AG09309 (cell line): ENCODE results near the gene BMP7.

Experiments used
- DNase-seq: peaks from one replicate; pipeline ENCODE4 v3.0.0-alpha.2; 2010; ENCODE audit warnings: low read depth
- H3K4me3 ChIP-seq: 2 replicates; pipeline ENCODE4 v1.5.1; 2011; ENCODE audit warnings: mild to moderate bottlenecking, low read depth, low read length, moderate library complexity; ENCODE audit not compliant: control insufficient read depth
- TF ChIP-seq, protein P1 (sequence below): IDR thresholded peaks from 2 replicates; pipeline ENCODE4 v1.5.1; 2011; ENCODE audit warnings: mild to moderate bottlenecking, low read depth, low read length, inconsistent platforms; ENCODE audit not compliant: insufficient read depth, control insufficient read depth; ENCODE audit errors: missing control alignments

Gene BMP7

DNA sequence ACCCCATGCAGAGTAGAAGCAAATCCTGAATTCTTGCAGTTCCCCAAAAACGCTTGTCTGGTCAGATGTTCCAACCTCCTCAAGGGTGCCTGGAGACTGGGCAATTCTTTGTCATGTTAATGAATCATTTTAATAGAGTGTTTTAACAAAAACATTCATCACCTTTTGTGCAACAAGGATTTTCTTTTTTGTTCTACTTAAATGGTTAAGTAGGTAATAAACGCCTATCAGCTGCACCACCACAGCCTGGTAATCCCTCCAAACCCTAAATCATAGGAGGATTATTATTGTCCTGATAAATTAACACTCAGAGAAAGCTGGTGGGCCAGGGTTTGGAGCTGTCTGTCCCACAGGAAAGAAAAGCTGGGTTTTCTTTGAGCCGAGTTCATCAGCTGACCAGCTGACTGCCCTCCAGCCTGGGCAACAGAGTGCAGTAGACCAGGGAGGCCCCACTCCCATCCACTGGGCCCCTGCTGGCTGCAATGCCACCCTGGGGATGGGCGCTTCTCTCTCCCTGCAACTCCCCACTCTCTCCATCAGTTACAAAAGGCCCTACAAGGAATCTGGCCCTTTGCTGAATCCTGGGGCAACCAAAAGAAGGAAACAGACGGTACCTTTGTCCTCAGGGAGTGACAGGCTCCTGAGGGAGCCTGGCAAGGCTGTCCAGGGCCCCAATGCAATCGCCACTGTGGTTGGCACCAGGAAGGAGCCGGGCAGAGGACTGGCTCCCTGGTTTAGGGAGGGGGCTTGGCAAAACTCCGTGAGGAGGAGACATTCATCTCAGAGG lies 23.1 kb upstream of the BMP7 start:
- DNase-seq = no peak
- TF ChIP-seq, protein P1, sequence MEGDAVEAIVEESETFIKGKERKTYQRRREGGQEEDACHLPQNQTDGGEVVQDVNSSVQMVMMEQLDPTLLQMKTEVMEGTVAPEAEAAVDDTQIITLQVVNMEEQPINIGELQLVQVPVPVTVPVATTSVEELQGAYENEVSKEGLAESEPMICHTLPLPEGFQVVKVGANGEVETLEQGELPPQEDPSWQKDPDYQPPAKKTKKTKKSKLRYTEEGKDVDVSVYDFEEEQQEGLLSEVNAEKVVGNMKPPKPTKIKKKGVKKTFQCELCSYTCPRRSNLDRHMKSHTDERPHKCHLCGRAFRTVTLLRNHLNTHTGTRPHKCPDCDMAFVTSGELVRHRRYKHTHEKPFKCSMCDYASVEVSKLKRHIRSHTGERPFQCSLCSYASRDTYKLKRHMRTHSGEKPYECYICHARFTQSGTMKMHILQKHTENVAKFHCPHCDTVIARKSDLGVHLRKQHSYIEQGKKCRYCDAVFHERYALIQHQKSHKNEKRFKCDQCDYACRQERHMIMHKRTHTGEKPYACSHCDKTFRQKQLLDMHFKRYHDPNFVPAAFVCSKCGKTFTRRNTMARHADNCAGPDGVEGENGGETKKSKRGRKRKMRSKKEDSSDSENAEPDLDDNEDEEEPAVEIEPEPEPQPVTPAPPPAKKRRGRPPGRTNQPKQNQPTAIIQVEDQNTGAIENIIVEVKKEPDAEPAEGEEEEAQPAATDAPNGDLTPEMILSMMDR = no peak

DNA sequence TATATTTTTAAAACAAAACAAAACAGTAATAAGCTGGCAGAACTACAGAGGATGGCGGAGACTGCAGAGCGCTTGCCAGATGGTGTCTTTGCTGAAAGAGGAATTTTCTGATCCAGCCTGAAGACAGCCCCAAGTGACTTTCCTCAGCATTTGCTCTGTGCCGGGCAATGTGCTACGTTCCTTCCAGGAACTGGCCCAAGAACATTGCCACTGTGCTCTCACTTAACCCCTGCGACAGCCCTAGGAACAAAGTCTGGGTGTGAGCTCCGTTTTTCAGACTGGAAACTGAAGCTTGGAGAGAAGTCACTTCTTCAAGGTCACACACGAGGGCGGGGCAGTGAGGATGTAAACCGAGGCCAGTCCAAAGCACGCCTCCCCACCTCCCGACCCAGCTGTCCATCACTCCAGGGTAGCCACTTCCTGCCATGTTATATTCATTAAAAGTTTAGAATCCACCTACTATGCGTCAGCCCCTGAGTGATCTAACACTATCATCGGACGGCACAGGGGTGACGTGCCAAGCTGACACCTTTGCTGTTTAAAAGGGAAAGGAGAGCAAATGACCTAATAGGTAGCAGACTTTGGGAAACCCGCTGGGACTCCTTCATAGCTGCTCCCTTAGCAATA lies 22.3 kb upstream of the BMP7 start:
- H3K4me3 ChIP-seq = no peak overlapping the region
- TF ChIP-seq, protein P1 = no peak
- no peak for DNase-seq

More for the DNA sequence above, 23.1 kb upstream of the BMP7 start:
- H3K4me3 ChIP-seq = no peak overlapping the region

DNA sequence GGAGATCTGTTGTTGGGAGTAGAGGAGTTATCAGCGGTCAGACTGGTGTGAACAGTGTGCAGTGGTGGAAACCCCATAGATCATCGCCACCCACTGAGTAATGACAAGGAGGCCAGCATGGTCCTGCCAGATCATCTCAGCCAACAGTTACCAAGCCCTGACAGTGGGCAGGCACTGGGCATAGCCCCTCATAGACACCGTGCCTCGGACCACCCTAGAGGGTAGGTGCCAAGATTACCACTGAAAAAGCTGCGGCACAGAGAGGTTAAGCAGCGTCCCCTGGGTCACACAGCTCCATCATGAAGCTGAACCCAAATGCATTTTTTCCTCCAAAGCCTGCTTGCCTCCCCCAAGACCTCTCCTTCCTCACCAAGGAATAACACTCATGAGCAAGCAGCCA lies 21.5 kb upstream of the BMP7 start:
- DNase-seq = no peak
- no peak overlapping the region for H3K4me3 ChIP-seq
- TF ChIP-seq, protein P1 = no peak

DNA sequence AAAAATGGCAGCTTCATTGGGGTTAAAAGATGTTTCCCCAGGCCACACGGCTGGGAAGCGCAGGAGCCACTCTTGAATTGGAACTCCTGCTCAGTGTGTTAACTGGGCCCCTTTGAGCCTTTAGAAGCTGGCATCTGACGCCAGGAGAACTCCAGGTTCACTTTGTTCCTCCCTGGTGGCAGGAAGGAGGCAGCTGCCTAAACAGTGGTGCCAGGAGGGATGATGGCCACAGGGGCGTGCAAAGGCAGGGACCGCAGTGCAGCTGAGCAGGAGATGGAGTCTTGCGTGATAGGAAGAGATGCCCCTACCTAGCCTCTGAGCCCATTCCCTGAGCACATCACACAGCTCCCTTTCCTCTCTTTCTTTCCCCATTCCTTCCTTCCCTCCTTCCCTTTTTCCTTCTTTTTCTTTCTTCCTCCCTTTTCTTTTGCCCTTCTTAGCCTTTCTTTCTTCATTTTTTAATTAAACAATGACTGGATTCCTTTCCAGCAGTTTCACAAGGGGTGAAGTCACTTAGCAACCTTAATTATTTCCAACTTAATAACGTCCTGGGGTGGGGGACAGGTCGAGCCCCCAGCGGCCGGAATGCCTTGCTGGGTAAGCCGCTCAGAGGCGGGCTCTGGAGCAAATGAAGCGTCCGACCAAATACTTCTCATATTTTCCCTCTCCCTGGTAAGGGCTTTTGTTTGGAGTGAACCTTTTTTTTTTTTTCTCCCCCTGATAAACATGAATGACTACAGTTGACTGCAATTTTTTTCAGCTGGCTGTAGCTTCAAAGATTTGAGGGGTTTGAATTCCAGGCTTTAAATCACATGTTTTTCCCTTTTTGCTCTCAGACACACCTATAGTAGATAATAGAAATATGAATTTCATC lies 20.8 kb upstream of the BMP7 start:
- TF ChIP-seq, protein P1 = no peak
- no peak overlapping the region for H3K4me3 ChIP-seq
- DNase-seq = no peak

DNA sequence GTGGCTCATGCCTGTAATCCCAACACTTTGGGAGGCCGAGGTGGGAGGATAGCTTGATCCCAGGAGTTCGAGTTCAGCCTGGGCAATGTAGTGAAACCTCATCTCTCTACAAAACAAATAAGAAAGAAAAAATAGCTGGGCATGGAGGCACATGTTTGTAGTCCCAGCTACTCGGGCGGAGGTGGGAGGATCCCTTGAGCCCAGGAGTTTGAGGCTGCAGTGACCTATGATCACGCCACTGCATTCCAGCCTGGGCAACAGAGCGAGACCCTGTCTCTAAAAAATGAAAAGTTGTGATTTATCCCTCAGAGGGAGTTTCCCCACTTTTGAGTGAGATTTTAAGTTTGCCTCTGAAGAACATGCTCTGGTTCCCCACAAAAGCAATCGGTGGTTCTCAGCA lies 17.4 kb upstream of the BMP7 start:
- TF ChIP-seq, protein P1 = no peak
- no peak for DNase-seq
- H3K4me3 ChIP-seq = no peak overlapping the region

DNA sequence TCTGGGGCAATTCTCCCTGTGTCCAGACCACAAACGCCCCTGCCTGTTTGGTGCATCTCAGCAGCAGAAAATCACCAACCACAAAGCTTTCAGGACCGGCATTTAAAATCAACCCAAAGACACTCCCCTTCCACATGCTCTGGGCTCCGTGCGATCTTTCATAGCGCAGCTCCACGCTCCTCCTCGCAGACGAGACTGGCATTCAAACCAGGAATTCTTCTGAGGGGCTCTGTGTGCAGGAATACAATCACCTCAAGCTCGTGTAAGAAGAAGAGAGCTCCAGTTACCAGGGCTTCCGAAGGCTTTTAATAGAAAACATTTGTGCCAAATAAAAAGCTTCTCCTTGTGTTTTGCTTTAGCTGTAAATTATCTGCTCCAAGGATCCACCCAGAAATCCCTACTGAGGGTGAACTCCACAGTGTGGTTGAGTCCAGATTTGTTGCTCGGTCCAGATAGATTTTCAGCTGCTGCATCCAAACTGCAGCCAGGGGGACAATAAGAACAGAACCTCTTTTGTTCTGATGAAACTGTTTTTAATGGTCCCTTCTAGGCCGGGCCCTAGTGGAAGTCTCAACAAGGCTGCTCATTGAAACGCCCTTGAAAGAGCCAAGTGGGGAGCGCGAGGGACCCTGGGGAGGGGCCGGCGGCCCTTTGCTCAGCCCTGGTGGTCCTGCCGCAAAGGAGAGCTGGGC lies 16.4 kb upstream of the BMP7 start:
- TF ChIP-seq, protein P1 = no peak
- DNase-seq = no peak

More for the DNA sequence above, 16.4 kb upstream of the BMP7 start:
- H3K4me3 ChIP-seq = no peak overlapping the region
